ENCODE data around the gene SLC7A6OS.

The SLC7A6OS gene

DNA sequence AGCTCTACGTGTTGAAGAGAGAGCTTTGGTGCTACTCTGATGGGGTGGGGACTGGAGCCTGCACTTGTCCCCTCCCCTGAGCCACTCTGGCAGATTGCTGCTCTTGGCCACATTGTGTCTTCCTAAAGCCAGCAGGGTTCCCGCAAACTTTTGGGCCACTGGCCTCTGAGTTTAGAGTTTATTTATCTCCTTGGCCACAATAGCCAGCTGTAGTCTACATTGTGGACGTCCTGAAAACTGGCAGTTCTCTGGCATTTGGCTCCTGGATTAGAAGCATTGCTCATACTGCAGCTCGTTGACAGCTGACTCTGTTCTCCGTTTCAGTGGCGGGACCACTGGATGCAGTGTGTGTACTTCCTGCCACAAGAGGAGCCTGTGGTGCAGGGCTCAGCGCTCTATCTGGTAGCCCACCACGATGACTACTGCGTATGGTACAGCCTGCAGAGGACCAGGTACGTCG is 34.6 kb upstream of the SLC7A6OS start:
- no peak for DNase-seq (ENCODE audit: low read depth, low spot score)
- H3K27ac ChIP-seq, result no peak overlapping the region

DNA sequence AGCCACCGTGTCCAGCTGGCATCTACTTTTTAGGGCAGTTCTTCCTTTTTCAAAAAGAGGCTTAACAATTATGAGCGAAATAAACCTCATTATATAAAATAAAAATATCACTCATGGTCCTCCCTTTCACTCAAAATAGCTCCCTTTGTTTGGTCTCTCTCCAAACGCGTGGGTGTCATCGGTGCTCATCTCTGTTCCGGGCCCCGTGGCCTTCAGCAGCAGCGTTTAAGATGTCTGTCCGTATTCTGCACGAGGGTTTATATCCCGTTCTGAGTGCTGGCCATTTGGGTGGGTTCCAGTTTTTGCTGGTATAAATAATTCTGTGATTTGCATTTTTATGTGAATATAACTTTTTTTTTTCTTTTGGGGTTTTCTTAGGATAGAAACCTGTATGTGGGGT is 33.5 kb upstream of the SLC7A6OS start:
- H3K27ac ChIP-seq, result no peak overlapping the region
- no peak for DNase-seq (ENCODE audit: low read depth, low spot score)

DNA sequence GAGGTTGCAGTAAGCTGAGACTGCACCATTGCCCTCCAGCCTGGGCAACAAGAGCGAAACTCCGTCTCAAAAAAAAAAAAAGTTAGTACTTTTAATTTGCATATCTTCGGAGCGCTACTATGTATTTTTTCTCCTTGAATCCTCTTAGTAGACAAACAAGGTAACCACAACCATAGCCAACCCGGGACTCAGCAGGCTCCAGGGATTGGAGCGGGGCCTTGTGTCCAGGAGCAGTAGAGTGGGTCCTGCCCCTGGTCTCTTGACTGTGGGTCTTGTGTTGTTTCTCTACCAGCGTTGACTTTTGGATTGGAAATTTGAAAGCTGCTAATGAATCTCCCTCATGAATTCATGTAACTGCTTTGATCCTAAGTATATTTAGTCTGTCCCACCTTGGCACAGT is 32.4 kb upstream of the SLC7A6OS start:
- H3K27ac ChIP-seq, result no peak overlapping the region
- DNase-seq (ENCODE audit: low read depth, low spot score), result no peak

DNA sequence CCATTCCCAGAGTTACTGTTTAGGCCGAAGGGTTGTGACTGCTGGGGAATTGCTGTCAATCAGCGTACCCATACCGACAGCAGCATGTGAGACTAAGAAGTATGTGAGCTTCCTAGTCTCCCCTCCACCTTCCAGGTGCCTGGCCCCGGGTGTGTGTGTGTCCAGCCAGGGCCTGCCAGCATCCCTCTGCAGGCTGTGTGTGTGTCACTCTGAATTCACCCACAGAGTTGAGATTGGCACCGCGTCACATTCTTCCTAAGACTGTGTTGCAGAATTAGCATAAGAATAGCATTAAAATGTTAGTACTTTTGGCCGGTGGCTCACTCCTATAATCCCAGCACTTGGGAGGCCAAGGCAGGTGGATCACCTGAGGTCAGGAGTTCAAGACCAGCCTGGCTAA is 31.9 kb upstream of the SLC7A6OS start:
- no peak for DNase-seq (ENCODE audit: low read depth, low spot score)
- no peak overlapping the region for H3K27ac ChIP-seq

DNA sequence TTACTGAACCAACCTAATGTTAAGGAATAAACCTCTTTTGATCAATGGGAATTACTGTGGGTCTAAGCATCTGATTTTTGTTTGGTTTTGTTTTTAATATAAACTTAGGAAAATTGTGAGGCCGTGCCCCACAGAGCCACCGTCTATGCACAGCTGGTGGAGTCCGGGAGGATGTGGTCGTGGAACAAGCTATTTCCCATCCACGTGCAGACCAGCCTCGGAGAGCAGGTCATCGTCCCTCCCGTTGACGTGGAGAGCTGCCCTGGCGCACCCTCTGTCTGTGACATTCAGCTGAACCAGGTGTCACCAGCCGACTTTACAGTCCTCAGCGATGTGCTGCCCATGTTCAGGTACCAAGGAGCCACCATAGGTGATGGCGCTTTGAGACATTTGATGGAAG is 28.5 kb upstream of the SLC7A6OS start:
- no peak overlapping the region for H3K27ac ChIP-seq
- DNase-seq (ENCODE audit: low read depth, low spot score), result no peak

DNA sequence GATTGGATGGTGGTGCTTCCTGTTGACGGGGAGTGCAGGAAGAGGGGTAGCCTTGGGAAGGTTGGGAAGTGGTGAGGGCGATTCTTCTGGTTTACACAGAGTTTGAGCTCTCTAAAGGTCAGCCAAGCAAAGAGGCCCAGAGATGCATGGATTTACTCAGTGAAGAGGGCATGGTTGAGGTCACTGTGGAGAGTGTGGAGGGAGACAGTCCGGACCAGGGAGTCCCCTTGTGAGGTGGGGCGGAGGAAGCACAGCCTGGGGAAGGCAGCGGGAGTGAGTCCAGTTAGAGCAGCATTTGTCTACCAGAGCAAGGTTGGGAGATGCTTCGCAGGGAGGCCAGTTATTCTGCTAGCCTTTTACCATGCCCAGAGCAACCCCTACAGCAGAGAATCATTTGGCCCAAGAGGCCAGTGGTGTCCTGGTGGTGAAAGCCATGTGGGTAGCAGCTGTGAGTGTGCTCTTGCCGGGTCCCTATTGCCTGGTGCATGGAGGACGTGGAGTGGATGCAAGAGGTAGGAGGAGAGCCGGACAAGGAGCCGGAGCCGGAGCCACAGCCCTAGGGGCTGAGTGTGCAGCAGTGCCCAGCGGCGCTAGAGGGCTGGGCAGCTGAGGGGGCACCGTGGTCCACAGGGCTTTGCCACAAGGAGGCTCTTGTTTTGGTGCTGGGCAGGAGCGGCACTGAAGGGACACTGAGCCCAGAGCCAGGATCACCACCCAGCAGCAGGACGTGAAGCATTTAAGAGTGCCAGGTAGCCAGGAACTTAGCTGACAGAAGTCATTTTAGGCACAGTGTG is 27.8 kb upstream of the SLC7A6OS start:
- no peak for DNase-seq (ENCODE audit: low read depth, low spot score)
- no peak overlapping the region for H3K27ac ChIP-seq

DNA sequence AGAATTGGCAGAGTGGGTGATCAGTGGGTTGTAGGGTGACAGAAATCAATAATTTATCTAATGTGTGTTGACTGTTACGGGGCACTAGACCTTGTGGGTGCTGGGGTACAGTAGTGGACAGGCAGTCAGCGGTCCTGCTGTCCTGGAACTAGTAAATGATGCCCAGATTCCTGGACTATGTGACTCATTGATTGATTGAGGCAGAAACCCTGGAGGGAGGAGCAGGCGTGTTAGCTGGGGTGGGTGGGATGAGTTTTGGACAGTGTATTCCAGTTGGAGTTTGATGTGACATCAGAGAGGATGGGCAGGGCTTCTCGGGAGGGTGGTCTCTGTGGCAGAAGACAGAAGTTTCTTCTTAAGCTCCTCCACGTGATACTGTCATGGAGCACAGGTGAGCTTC is 24.4 kb upstream of the SLC7A6OS start:
- no peak for DNase-seq (ENCODE audit: low read depth, low spot score)
- H3K27ac ChIP-seq, result no peak overlapping the region

DNA sequence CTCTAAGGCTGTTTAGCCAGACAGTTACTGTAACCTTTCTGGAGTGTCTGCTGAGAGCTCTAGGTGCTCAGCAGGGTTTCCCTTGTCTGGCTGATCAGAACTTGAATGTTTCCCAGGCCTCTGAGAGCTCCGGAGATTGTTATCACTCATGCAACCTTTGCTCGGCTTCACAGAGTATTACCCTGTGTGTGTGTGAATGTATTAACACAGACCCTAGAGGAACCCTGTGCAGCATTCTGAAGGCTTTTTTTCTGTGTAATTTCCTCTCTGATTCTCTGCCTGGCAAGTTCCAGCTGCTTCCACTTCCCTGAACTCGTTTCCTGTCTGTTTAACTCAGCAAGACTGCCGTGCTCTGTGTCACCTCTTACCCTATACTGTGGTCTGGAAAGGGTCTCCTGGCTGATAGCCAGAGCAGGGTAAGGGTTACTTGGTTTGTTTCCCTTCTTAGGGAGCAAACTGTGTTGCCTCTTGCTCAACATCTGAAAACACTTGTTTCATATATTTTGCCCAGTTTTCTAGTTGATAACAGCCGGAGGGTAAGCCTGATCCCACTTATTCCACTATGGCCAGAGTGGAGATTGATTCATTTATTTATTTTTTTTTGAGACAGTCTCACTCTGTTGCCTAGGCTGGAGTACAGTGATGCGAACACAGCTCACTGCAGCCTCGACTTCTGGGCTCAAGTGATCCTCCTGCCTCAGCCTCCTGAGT is 21.8 kb upstream of the SLC7A6OS start:
- H3K27ac ChIP-seq, result no peak overlapping the region
- no peak for DNase-seq (ENCODE audit: low read depth, low spot score)

DNA sequence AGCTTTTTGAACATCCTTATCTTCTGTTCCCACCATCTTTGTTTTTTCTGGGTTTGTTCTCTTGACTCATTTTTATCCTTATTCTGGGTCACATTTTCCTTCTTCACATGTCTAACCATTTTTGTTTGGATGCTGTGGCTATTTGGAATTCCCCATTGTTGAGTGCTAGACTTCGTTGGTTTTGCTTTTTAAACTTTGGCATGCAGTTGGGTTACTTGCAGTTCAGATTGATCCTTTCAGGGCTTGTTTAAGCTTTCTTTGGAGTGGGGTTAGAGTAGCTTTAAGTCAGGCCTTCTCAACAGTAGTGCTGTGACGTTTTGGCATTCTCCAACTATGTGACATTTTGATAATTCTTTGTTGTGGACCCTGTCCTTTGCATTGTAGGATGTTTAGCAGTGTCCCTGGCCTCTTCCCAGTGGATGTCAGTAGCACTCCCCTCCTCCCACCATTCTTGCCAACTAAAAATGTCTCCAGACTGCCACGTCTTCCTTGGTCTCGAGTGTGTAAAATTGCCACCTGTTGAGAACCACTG is 21.2 kb upstream of the SLC7A6OS start:
- no peak overlapping the region for H3K27ac ChIP-seq
- DNase-seq (ENCODE audit: low read depth, low spot score), result no peak

DNA sequence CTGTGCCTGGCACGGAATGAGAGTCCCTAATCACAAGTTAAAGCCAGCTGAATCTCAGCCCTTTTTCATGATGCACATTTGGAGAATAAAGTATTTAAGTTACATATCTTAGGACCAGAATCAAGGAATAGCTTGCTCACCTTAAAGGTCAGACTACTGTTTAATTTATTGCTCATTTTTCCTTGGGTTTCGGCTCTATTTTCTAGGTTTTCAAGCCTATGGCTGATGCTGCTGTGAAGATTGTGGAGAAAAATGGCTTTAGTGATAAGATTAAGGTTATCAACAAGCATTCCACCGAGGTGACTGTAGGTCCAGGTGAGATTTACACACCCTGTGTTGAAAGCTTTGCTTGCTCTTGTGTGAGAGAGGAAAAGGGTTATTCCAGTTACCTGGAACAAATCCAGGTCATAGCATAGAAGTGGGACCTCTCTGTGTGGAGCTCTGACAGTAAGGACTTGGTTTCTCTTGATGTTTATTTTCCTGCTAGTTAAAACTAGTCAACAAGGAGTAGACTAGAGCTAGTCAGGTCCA is 18.2 kb upstream of the SLC7A6OS start:
- no peak for DNase-seq (ENCODE audit: low read depth, low spot score)
- H3K27ac ChIP-seq, result no peak overlapping the region

DNA sequence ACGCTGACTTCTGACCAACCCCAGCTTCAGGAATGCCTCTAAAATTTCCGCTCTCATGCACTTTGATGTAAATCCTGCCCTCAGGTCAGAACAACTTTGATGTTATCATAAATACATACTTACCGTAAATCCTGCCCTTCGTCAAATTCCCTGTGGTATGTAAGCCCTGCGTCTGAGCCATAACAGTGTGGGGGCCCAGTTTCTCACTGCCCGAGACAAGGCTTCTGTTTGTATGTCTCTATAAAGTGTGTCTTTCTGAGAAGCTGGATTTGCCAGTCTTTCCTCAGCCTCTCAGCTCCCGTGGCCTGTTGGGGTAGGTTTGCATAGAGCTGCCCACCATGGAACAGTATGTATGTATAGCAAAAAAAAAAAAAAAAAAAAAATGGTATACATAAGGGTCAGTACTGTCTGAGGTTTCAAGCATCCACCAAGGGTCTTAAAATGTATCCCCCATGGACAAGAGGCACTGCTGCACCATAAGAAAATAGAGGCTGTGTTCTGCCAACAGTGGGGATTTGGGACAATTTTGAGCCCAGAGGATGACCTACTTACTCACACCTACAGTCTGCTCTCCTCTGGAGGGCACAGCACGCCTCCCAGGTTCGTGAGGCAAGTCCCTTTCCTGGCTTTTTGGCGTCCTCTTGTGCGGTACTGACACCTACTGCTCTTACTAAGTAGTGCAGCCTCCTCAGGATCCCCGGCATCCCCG is 17.6 kb upstream of the SLC7A6OS start:
- peak; percentile 58 for DNase-seq (ENCODE audit: low read depth, low spot score)
- no peak overlapping the region for H3K27ac ChIP-seq

DNA sequence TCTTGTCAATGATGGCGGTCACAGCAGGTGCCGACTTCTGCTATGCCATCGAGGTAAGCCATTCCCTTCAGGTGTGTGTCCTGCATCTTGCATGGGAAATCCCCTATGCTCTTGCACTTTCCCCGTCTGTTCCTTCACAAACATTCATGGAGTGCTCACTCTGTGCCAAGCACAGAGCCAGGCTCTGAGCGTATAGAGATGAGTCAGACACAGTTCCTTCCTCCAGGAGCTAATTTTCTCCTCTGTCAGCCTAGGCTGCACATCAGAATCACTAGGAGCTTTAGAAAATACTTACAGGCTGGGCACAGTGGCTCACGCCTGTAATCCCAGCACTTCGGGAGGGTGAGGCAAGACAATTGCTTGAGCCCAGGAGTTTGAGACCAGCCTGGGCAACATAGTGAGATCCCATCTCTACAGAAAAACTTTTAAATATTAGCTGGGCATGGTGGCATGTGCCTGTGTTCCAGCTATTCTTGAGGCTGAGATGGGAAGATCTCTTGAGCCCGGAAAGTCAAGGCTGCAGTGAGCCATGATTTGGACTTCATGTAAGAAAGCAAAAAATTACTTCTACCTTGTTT is 14.1 kb upstream of the SLC7A6OS start:
- no peak for DNase-seq (ENCODE audit: low read depth, low spot score)

DNA sequence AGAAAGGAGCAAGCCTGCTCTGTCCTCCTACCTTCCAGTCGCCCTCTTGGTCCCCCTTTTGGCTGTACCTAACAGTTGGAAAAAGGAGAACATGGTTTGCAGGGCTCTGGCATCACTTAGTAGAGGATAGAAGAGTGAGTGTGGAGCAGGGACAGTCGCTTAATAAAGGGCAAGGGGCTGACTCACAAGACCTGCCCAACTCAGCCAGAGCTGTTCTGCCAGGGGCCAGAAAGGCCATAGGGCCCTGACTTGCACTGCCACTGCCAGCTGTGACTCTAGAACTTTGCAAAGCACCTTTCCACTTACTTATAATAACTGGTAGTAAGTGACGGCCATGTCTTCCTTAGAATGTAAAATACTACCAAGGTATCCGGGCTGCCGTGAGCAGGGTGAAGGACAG is 13.6 kb upstream of the SLC7A6OS start:
- no peak for DNase-seq (ENCODE audit: low read depth, low spot score)
- no peak overlapping the region for H3K27ac ChIP-seq

More for the DNA sequence above, 14.1 kb upstream of the SLC7A6OS start:
- no peak overlapping the region for H3K27ac ChIP-seq

DNA sequence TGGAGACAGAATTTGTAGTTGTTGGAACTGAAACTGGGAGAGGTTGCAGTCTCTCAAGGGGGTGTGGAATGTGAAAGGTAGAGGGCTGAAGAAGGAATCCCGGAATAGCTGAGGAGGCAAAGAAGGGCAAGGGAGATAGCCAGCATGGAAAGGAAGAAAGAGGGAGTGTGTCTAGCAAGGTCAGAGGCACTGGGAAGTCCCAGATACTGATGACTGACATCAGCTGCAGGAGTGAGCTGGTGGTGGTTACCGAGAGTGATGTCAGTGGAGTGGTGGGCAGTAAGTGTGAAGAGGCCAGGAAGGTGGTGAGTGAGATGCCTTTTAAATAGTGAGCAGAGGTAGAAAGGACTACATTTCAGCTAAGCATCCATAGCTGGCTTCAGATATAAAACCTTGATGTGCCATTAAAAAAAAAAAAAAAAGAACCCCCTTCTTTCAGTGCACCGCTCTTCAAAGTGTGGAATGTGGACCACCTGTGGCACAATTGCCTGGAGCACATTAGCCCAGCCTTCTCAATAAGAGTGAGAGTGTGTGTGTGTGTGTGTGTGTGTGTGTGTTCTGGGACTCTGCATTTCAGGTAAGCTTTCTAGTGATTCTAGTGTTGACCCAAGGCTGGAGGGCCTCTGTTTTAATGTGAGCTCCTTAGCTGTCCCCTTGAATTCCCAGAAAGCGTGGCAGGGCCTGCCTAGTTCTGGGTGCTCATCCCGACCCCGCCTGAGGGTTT is 8.6 kb upstream of the SLC7A6OS start:
- DNase-seq (ENCODE audit: low read depth, low spot score), result no peak
- H3K27ac ChIP-seq, result no peak overlapping the region

DNA sequence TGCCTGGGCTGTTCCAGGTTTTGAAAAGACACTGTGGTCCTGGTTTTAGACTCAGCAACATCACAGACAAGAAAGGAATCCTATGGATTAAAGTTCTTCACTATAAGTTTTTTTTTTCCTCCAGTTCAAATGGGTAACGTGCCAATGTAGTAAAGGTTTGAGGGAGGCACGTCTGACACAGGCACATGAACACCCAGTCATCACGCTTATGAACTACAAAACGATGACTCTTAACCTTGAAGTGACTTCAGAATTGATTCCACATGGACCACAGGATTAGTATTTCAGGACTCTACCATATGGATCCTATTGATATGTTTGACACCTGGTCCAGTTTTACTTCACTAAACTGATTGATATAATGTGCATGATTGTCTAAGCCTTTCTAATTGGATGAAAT is 2.4 kb upstream of the SLC7A6OS start:
- H3K27ac ChIP-seq, result no peak overlapping the region
- no peak for DNase-seq (ENCODE audit: low read depth, low spot score)

DNA sequence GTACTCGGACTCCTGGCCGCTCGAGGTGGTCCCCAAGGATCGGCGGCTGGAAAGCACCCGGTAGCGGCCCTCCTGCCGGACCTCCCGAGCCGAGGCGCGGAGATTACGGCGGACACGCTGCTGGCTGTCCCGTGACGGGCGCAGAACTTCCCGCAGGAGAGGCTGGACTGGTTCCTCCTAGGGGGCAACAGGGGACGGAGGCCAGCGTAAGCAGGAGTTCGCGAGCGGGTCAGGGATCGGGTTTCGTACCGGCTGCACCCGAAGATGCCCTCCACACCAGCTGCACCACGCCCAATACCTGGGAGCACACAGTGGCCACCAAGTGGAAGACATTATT is 341 bp downstream of the SLC7A6OS start:
- no peak for DNase-seq (ENCODE audit: low read depth, low spot score)
- peak overlapping the region; percentile 67 for H3K27ac ChIP-seq

DNA sequence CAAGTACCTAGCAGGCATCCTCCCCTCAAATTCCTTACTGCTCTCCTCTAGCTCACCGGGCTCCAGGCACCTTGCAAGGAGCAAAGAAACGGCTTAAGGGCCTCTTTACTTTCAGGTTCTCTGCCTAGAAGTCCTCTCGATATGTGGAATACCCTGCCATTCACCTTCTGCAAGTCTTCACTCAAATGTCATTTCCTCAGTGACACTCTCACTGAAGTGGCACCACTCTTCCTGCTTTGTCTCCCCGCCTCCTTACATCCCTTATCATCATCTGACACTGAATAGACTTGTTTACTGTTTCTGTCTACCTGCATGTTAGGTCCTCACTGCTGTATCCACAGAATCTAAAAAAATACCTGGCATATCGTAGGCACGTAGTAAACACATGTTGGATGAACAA is 947 bp downstream of the SLC7A6OS start:
- DNase-seq (ENCODE audit: low read depth, low spot score), result no peak
- no peak overlapping the region for H3K27ac ChIP-seq

DNA sequence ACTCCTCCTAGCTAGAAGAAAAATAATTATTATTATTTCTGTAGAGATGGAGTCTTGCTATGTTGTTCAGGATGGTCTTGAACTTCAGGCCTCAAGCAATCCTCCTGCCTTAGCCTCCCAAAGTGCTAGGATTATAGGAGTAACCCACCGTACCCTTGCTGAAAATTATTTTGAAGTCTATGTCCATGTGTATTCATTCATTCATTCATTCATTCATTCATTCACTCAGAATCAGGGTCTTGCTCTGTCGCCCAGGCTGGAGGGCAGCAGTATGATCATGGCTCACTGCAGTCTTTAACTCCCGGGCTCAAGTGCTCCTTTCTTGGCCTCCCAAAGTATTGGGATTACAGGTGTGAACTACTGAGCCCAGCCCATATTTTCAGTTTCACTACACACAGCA is 4.1 kb downstream of the SLC7A6OS start:
- DNase-seq (ENCODE audit: low read depth, low spot score), result no peak

DNA sequence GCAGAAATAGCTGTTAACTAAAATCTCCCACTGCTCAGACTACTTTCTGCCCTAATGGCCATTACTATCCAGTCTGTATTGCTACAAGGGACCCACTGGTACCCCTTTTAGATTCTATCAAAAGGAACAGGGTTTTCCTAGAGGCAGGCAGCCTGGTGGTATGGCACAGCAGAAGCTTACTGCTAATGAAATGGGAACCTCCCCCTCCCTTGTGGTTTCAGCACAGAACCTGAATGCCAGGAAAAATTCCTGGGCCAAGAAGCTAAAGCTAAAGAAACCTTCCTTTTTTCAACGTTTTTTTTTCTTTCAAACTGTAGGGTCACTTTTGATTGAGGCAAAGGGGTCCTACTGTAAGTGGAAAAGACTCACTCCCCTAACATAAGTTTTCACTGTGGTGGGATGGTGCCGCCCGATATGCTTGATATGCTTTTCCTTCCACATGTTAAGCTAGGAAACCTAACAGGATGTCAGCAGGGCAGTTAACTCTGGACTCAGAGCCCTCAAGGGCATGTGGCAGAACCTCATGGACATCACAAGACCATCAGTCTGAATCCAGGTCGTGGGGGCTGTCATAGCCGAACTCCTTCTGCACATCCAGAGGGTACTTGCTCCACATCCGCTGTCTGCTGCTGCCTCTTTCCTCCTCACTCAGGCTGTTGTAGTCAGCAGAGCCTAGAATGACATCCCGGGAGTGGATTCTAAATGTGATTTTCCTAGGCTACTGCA is 9.8 kb downstream of the SLC7A6OS start:
- DNase-seq (ENCODE audit: low read depth, low spot score), result no peak
- peak overlapping the region; percentile 80 for H3K27ac ChIP-seq

More for the DNA sequence above, 4.1 kb downstream of the SLC7A6OS start:
- no peak overlapping the region for H3K27ac ChIP-seq

Data from epithelial cell of prostate (primary cell).